Measurements from ENCODE around the gene SPP1.
"Not testable (repeated sequence)": the region's sequence is repeated elsewhere in the genome, so short reads cannot be mapped to it uniquely, and the experiment has no call there.

Gene SPP1

GRCh38 chr4:87995435-87995834, 19.9 kb downstream of the SPP1 start:
- no peak for DNase-seq

GRCh38 chr4:87999191-87999691, 23.7 kb downstream of the SPP1 start:
- not testable (repeated sequence) for DNase-seq

- DNase-seq: no peak
These were observed 26.4 kb downstream of the SPP1 start for GRCh38 chr4:88001871-88002270.

GRCh38 chr4:88002786-88003185, 27.3 kb downstream of the SPP1 start:
- no peak for DNase-seq

GRCh38 chr4:88003261-88003660, 27.7 kb downstream of the SPP1 start:
- no peak for DNase-seq

- peak; percentile 89 for DNase-seq
These were observed 29.6 kb downstream of the SPP1 start for GRCh38 chr4:88005076-88005475.

- no peak for DNase-seq
These were observed 30.4 kb downstream of the SPP1 start for GRCh38 chr4:88005946-88006345.

- DNase-seq: no peak
These were observed 31.4 kb downstream of the SPP1 start for GRCh38 chr4:88006956-88007303.

GRCh38 chr4:88007304-88008121, 32.0 kb downstream of the SPP1 start, which contains the start of gene PKD2:
PKD2 (plus strand) TSS chr4:88007635; CDS start chr4:88007734, 99 bp downstream.
- peak; percentile 83 for DNase-seq

- DNase-seq: peak; percentile 63
These were observed 32.7 kb downstream of the SPP1 start for GRCh38 chr4:88008122-88008742.

GRCh38 chr4:88008743-88009171, 33.2 kb downstream of the SPP1 start:
- DNase-seq: peak; percentile 83

GRCh38 chr4:88009871-88010270, 34.4 kb downstream of the SPP1 start:
- no peak for DNase-seq

- DNase-seq: peak; percentile 62
These were observed 35.5 kb downstream of the SPP1 start for GRCh38 chr4:88010966-88011365.

GRCh38 chr4:88012647-88013046, 37.1 kb downstream of the SPP1 start:
- no peak for DNase-seq

GRCh38 chr4:88014386-88014905, 38.9 kb downstream of the SPP1 start:
- no peak for DNase-seq

GRCh38 chr4:88015659-88016295, 40.3 kb downstream of the SPP1 start:
- no peak for DNase-seq

GRCh38 chr4:88017516-88018297, 42.2 kb downstream of the SPP1 start:
- peak; percentile 97 for DNase-seq

- no peak for DNase-seq
These were observed 43.0 kb downstream of the SPP1 start for GRCh38 chr4:88018466-88018865.

- no peak for DNase-seq
These were observed 46.3 kb downstream of the SPP1 start for GRCh38 chr4:88021824-88022223.

GRCh38 chr4:88022289-88022688, 46.8 kb downstream of the SPP1 start:
- no peak for DNase-seq

- DNase-seq: not testable (repeated sequence)
These were observed 50.6 kb downstream of the SPP1 start for GRCh38 chr4:88025868-88026661.

Data from fibroblast of skin of back (primary cell).